T-cell (primary cell): Measurements from ENCODE around the gene KCNIP1. TPM values are rescaled to one million over a fixed set of nuclear protein-coding genes. Genes with fewer than 3 reads are reported as not detected.

Source experiments
- ATAC-seq, 4 experiments: fragments of 200-7000 bp in 3 of 4; fragments of 150-1000 bp in 1 of 4; cut with Tn5 transposase; replicated peaks in 1 of 4; 1 replicate in 3 of 4; 2 replicates in 1 of 4; pipeline ENCODE4 v1.10.0; 2021; ENCODE audit warnings: moderate library complexity in 3 of 4, mild to moderate bottlenecking in 2 of 4, moderate number of reproducible peaks in 1 of 4
- CTCF ChIA-PET, 2 donors: fragments of 300-600 bp; sonication (Branson Sonifier 250); formaldehyde crosslinking; loops; one replicate each; lab custom pipeline; 2022; ENCODE audit warnings: antibody characterized with exemption in 2 of 2; lab: Charles Lee
- POLR2A ChIA-PET, 2 donors: fragments of 300-600 bp; sonication (Branson Sonifier 250); formaldehyde crosslinking; loops; one replicate each; lab custom pipeline; 2022; ENCODE audit warnings: antibody characterized with exemption in 2 of 2; lab: Charles Lee
- DNase-seq, 35 experiments: peaks; one replicate each; pipeline versions ENCODE4 v3.0.0 to v3.0.0-alpha.2; 2013 to 2023
- H3K27ac ChIP-seq: one replicate; pipeline ENCODE4 v1.5.1; 2013; ENCODE audit warnings: low read length
- H3K27me3 ChIP-seq, 2 experiments: replicated peaks in 1 of 2; 1 replicate in 1 of 2; 2 replicates in 1 of 2; pipeline versions ENCODE4 v1.6.1 to v1.7.0; 2013; ENCODE audit warnings: low read length in 1 of 2, mixed read lengths in 1 of 2; ENCODE audit not compliant: control insufficient read depth in 2 of 2, insufficient read depth in 2 of 2; ENCODE audit errors: extremely low read depth in 1 of 2
- H3K36me3 ChIP-seq, 2 donors: 1 replicate in 1 of 2; 2 replicates in 1 of 2; pipeline versions ENCODE4 v1.6.1 to v1.7.0; 2013; ENCODE audit warnings: low read length in 1 of 2; ENCODE audit not compliant: control insufficient read depth in 2 of 2, insufficient read depth in 1 of 2; ENCODE audit errors: extremely low read depth in 1 of 2
- H3K4me1 ChIP-seq, 2 experiments: 1 replicate in 1 of 2; 2 replicates in 1 of 2; pipeline versions ENCODE4 v1.6.1 to v1.7.0; 2013; ENCODE audit warnings: low read length in 2 of 2, mixed read lengths in 1 of 2; ENCODE audit not compliant: insufficient read depth in 2 of 2, control insufficient read depth in 1 of 2; ENCODE audit errors: extremely low read depth in 1 of 2
- H3K4me3 ChIP-seq, 2 donors: 1 replicate in 1 of 2; 2 replicates in 1 of 2; pipeline versions ENCODE4 v1.5.1 to v1.7.0; 2013; ENCODE audit warnings: mild to moderate bottlenecking in 2 of 2, low read length in 1 of 2, moderate library complexity in 1 of 2; ENCODE audit not compliant: control insufficient read depth in 1 of 2; ENCODE audit errors: extremely low read depth in 1 of 2
- H3K9me3 ChIP-seq: 2 replicates; pipeline ENCODE4 v1.7.0; 2013
- H3K27ac Mint-ChIP-seq, 2 donors: one replicate each; pipeline ENCODE4 v1.8.0; 2020 to 2021; ENCODE audit warnings: mild to moderate bottlenecking in 2 of 2, mixed read lengths in 2 of 2
- H3K27me3 Mint-ChIP-seq, 2 donors: one replicate each; pipeline ENCODE4 v1.8.0; 2021 to 2022; ENCODE audit warnings: mixed read lengths in 2 of 2
- H3K36me3 Mint-ChIP-seq: one replicate; pipeline ENCODE4 v1.8.0; 2021; ENCODE audit warnings: mixed read lengths
- H3K4me1 Mint-ChIP-seq, 3 donors: one replicate each; pipeline ENCODE4 v1.8.0; 2020 to 2022; ENCODE audit warnings: mixed read lengths in 3 of 3, mild to moderate bottlenecking in 1 of 3
- H3K4me3 Mint-ChIP-seq, 3 donors: one replicate each; pipeline ENCODE4 v1.8.0; 2020 to 2022; ENCODE audit warnings: mild to moderate bottlenecking in 3 of 3, mixed read lengths in 3 of 3, moderate library complexity in 3 of 3
- H3K9me3 Mint-ChIP-seq, 3 donors: one replicate each; pipeline ENCODE4 v1.8.0; 2020 to 2022; ENCODE audit warnings: mixed read lengths in 3 of 3
- WGBS: methylation state at CpG from one replicate; pipeline ENCODE4 v1.1.5; 2013; ENCODE audit warnings: missing lambda C conversion rate; ENCODE audit not compliant: insufficient coverage; 5-methylcytosine and 5-hydroxymethylcytosine counted together
- total RNA-seq, 35 experiments: library from RNA in 6 of 35; stranded (reverse) in 6 of 35; fragments of 120-200 nt in 1 of 35; gene quantifications; one replicate each; pipeline versions ENCODE4 v1.2.1 to v1.2.4 and lab custom pipeline; 2013 to 2026

The KCNIP1 gene
- total RNA-seq, 5 donors from 2014 or later (not counting 1 experiment from before 2014, with no cell fraction given), result not detected

DNA sequence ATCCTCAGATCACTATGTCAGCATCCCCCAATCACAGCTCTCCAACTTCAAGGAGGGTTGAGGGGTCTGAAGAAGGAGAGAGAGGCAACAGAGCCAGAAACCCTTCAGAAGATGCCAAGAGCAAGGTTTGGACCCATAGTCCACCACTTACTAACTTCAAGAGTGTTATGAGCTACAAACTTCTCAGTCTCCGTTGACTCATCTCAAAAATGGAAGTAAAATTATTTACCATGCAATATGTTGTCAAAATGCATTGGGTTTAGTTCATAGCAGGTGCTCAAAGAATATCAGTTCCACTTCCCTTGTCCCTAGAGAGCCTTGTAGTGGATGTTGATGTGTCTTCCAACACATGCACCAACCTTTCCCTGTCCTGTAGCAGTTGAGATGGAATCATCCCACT lies 116.0 kb downstream of the KCNIP1 start:
- Mint-ChIP-seq H3K36me3 (no peaks in the 10 kb centered on the region), H3K4me3 (no peak overlapping the region), H3K4me1 (peaks cover 0 to 7% (median 4%) of the 10 kb centered on the region in 3 donors), H3K27me3 (peaks cover 4 to 13% of the 10 kb centered on the region in 2 donors), H3K27ac (no peak overlapping the region), H3K9me3 (no peaks in the 10 kb centered on the region)
- ChIA-PET POLR2A (no interaction called here), CTCF (no interaction called here)
- Histone ChIP-seq H3K27me3 (peaks cover 0 to 12% of the 10 kb centered on the region in 2 experiments), H3K4me3 (no peak overlapping the region), H3K36me3 (no peaks in the 10 kb centered on the region), H3K4me1 (no peaks in the 10 kb centered on the region), H3K27ac (no peak overlapping the region), H3K9me3 (no peaks in the 10 kb centered on the region)
- DNase-seq (no peak), ATAC-seq (no peak)
- no CpG with 5 or more reads among the region's 1 CpG for WGBS

DNA sequence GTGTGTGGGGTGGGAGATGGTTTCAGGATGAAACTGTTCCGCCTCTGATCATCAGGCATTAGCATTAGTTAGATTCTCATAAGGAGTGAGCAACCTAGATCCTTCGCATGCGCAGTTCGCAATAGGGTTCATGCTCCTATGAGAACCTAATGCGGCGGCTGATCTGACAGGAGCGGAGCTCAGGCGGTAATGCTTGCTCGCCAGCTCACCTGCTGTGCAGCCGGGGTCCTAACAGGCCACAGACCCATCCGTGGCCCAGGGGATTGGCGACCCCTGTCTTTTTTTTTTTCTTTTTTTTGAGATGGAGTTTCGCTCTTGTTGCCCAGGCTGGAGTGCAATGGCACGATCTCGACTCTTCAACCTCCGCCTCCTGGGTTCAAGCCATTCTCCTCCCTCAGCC lies 119.1 kb downstream of the KCNIP1 start:
- H3K4me1 ChIP-seq, result no peaks in the 10 kb centered on the region
- 100% methylated on average over 7 of the region's 16 CpGs for WGBS
- peaks cover 0 to 19% of the 10 kb centered on the region in 2 experiments for H3K27me3 ChIP-seq
- ATAC-seq (no peak), DNase-seq (no peak)
- H3K4me3 ChIP-seq, result no peak overlapping the region
- Mint-ChIP-seq H3K27me3 (peaks cover 3 to 8% of the 10 kb centered on the region in 2 donors), H3K27ac (no peak overlapping the region), H3K4me3 (no peak overlapping the region), H3K9me3 (no peaks in the 10 kb centered on the region), H3K4me1 (peaks cover 0 to 3% (median under 1%) of the 10 kb centered on the region in 3 donors), H3K36me3 (no peaks in the 10 kb centered on the region)
- ChIA-PET CTCF (no interaction called here), POLR2A (interaction anchor here in 1 of 2 donors (0.7 kb wide), 1 partner anchor 12 kb away, joined by 4 read pairs; no protein-coding TSS in a partner anchor)
- H3K27ac ChIP-seq, result no peak overlapping the region
- H3K36me3 ChIP-seq, result no peaks in the 10 kb centered on the region
- H3K9me3 ChIP-seq, result no peaks in the 10 kb centered on the region

DNA sequence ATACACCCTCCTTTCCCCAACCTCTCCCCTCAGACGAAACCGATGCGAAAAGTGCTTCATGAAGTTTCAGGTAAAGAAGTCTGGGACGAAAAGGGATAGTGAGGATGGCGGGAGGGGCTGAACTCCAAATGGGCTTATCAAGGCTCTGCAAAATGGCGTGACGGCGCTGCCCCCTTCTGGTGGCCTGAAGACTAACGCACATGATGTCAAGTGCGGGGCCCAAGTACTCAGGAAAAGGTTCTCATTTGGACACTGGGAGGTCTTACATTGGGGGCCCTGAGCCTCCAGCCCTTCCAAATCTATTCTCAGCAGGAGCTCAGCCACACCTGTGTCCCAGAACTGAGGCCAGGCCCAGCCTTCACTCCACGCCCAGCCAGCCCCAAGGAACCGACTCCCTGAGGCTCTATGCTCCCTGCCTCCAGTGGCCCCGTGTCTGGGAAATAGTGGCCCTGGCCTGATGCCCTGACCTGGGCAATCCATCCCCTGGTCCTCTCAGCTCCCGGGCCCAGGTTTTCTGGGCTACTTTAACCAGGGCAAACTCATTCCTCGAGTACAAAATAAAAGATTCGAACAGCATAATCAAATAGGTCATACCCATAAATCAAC lies 119.9 kb downstream of the KCNIP1 start:
- peak in 2 of 35 experiments; percentile 8 to 12 for DNase-seq
- ChIA-PET CTCF (interaction anchor here in 1 of 2 donors (0.6 kb wide), 1 partner anchor 67 kb away, joined by 3 read pairs; no protein-coding TSS in a partner anchor), POLR2A (interaction anchor here in 1 of 2 donors (0.7 kb wide), 1 partner anchor 11 kb away, joined by 4 read pairs; no protein-coding TSS in a partner anchor)
- no peak for ATAC-seq
- Mint-ChIP-seq H3K9me3 (no peaks in the 10 kb centered on the region), H3K4me3 (no peak overlapping the region), H3K27me3 (peaks cover 3 to 8% of the 10 kb centered on the region in 2 donors), H3K27ac (no peak overlapping the region), H3K36me3 (no peaks in the 10 kb centered on the region), H3K4me1 (no peaks in the 10 kb centered on the region)
- no peaks in the 10 kb centered on the region for H3K4me1 ChIP-seq
- no peaks in the 10 kb centered on the region for H3K36me3 ChIP-seq
- no peak overlapping the region for H3K27ac ChIP-seq
- H3K4me3 ChIP-seq, result no peak overlapping the region
- no peaks in the 10 kb centered on the region for H3K9me3 ChIP-seq
- 54% methylated on average over 13 of the region's 16 CpGs for WGBS
- H3K27me3 ChIP-seq, result peaks cover 0 to 19% of the 10 kb centered on the region in 2 experiments

DNA sequence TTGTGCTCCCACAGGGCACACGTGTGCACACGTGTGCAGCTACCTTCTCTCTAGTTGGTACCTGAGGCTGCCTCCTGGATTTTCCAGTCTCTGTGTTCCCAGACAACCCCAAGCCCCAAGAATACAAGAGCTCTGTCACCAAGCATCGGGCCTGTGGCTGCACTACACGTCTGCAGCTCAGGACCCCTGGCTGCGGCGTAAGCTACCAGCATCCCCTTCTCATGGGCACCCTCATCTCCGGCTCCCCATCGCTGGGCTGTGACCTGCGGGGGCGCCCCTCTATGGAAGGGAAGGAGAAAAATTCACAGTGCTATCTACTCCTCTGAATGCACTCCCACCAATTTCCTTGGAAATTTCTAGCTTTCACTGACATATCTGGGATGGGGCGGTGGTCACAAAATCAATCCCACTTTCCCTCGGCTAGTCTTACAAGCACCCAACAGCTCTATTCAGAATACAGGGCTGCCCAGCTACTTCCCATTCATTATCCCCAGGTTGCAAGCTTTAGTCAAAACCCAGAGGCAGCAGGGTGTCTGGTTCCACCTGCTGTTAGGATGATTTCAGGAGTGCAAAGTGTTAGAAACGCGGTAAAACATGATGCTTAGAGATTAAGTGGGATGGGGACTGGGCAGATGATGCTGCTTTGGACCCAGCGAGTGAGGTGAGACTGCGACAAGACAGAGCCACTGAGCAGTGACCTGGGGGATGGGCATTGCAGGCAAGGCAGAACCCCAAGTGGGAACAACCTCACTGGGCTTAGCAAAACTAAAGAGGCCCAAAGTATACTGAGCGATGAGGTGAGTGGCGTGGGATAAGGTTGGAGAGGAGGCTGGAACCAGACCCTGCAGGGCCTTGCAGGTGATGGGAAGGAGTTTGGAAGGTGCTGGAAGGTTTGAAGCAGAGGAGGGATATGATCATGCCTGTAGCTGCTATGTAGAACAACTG lies 121.7 kb downstream of the KCNIP1 start:
- H3K36me3 Mint-ChIP-seq, result no peaks in the 10 kb centered on the region

DNA sequence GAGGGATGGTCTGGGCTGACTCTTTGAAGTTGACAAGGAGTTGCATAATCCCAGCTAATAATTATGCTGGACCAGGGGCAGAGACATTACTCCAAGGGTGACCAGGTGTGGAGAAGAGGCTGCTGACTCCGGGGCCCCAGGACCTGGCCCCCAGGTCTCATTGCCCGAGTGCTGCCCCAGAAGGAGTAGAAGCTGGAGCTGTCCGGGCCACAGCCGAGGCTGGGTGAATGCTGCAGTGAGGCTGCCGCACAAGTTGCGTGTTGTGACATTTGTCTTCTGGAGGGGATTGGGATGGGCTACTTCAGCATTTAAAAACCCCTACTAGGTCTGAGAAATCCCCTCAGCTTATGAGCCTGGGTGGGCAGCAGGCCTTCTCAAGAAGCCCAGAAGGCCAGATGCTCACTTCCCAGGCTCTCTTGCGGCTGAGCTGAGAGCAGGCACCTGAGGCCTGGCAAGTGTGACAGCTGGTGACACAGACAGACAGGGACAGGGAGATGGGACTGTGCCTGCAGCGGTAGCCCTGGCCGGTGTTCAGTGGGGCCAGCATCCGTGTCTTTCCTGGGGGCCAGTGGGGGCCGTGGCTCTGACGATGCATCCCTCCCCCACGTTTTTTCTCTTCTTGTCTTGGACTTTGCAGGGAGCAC lies 122.8 kb downstream of the KCNIP1 start:
- Histone ChIP-seq H3K36me3 (no peaks in the 10 kb centered on the region), H3K27me3 (peaks cover 0 to 20% of the 10 kb centered on the region in 2 experiments), H3K27ac (no peak overlapping the region), H3K4me1 (no peaks in the 10 kb centered on the region), H3K9me3 (no peaks in the 10 kb centered on the region), H3K4me3 (no peak overlapping the region)
- Mint-ChIP-seq H3K27me3 (peaks cover 3 to 8% of the 10 kb centered on the region in 2 donors), H3K27ac (no peak overlapping the region), H3K9me3 (no peaks in the 10 kb centered on the region), H3K36me3 (no peaks in the 10 kb centered on the region), H3K4me1 (no peaks in the 10 kb centered on the region), H3K4me3 (no peak overlapping the region)
- 93% methylated on average over 6 of the region's 13 CpGs for WGBS
- ATAC-seq, result no peak
- ChIA-PET CTCF (no interaction called here), POLR2A (interaction anchor here in 1 of 2 donors (1.2 kb wide), 1 partner anchor 13 kb away, joined by 5 read pairs; no protein-coding TSS in a partner anchor)
- peak in 1 of 35 experiments; percentile 9 for DNase-seq

More for the DNA sequence above, 121.7 kb downstream of the KCNIP1 start:
- POLR2A ChIA-PET, result interaction anchor here in 1 of 2 donors (1.2 kb wide), 1 partner anchor 12 kb away, joined by 5 read pairs; no protein-coding TSS in a partner anchor
- Mint-ChIP-seq H3K27ac (no peak overlapping the region), H3K4me3 (no peak overlapping the region), H3K4me1 (no peaks in the 10 kb centered on the region), H3K27me3 (peaks cover 3 to 8% of the 10 kb centered on the region in 2 donors), H3K9me3 (no peaks in the 10 kb centered on the region)
- ATAC-seq (no peak), DNase-seq (no peak)
- CTCF ChIA-PET, result interaction anchor here in 1 of 2 donors (1.6 kb wide), 1 partner anchor 8 kb away, joined by 4 read pairs; no protein-coding TSS in a partner anchor
- WGBS, result 68% methylated on average over 11 of the region's 18 CpGs
- H3K27me3 ChIP-seq, result peaks cover 0 to 19% of the 10 kb centered on the region in 2 experiments
- no peaks in the 10 kb centered on the region for H3K36me3 ChIP-seq
- no peaks in the 10 kb centered on the region for H3K4me1 ChIP-seq
- no peak overlapping the region for H3K4me3 ChIP-seq
- no peak overlapping the region for H3K27ac ChIP-seq
- H3K9me3 ChIP-seq, result no peaks in the 10 kb centered on the region

DNA sequence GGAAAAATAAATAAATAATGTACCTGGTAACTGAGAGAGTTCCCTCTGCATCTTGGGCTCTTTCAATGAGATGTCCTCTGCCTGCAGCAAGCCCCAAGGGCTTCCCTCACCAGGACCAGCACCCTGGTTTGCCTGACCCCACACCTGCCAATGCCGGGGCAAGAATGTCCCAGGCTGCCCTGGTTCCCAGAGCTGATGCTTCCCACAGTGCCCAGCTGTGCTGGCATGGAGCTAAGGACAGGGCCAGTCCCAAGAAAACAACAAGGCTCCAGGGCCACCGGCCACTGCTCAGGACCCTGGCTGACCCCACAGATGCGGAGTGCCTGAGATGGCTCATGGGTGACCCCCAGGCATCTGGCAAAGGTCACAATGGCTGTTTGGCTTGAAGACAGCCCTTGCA lies 123.5 kb downstream of the KCNIP1 start:
- H3K36me3 Mint-ChIP-seq, result no peaks in the 10 kb centered on the region
- Histone ChIP-seq H3K4me3 (no peak overlapping the region), H3K4me1 (peaks cover 0 to under 1% of the 10 kb centered on the region in 2 experiments), H3K27ac (no peak overlapping the region), H3K36me3 (no peaks in the 10 kb centered on the region), H3K9me3 (no peaks in the 10 kb centered on the region), H3K27me3 (peaks cover 0 to 25% of the 10 kb centered on the region in 2 experiments)
- WGBS, result 86% methylated on average over 3 of the region's 3 CpGs
- CTCF ChIA-PET, result no interaction called here
- no peak for ATAC-seq
- POLR2A ChIA-PET, result no interaction called here
- H3K27ac Mint-ChIP-seq, result no peak overlapping the region
- H3K9me3 Mint-ChIP-seq, result no peaks in the 10 kb centered on the region
- peaks cover 3 to 8% of the 10 kb centered on the region in 2 donors for H3K27me3 Mint-ChIP-seq
- H3K4me1 Mint-ChIP-seq, result peaks cover under 1 to 3% (median under 1%) of the 10 kb centered on the region in 3 donors
- no peak for DNase-seq
- no peak overlapping the region for H3K4me3 Mint-ChIP-seq
